ENCODE results near the gene ELFN2.

Gene ELFN2

GRCh38 chr22:37454857-37455686 is 27.8 kb upstream of the ELFN2 start:
- TF ChIP-seq POLR2AphosphoS5 (IDR thresholded peaks at IDR 0.05; ENCODE audit: low read depth, low read length), result no peak

- no peak for TF ChIP-seq FOXP2 (optimal IDR thresholded peaks at IDR 0.05; ENCODE audit: borderline replicate concordance, extremely low read depth, extremely low read length, insufficient read depth)
- no peak for TF ChIP-seq POLR2AphosphoS5 (IDR thresholded peaks at IDR 0.05; ENCODE audit: low read depth, low read length)
- TF ChIP-seq REST (IDR thresholded peaks at IDR 0.05; ENCODE audit: insufficient read depth in 1 of 2, low read depth in 2 of 2, low read length in 2 of 2), result no peak
- TF ChIP-seq SIN3A (IDR thresholded peaks at IDR 0.05; ENCODE audit: borderline replicate concordance, insufficient read depth, low read length), result no peak
- TF ChIP-seq TAF1 (IDR thresholded peaks at IDR 0.05; ENCODE audit: borderline replicate concordance, insufficient read depth, low read length), result no peak
These were observed 26.4 kb upstream of the ELFN2 start for GRCh38 chr22:37453696-37454095.

- no peak for TF ChIP-seq POLR2AphosphoS5 (IDR thresholded peaks at IDR 0.05; ENCODE audit: low read depth, low read length)
These were observed 23.9 kb upstream of the ELFN2 start for GRCh38 chr22:37451218-37451617.

GRCh38 chr22:37449331-37450001 is 22.2 kb upstream of the ELFN2 start:
- TF ChIP-seq POLR2AphosphoS5 (IDR thresholded peaks at IDR 0.05; ENCODE audit: low read depth, low read length) (no peak), FOXP2 (optimal IDR thresholded peaks at IDR 0.05; ENCODE audit: borderline replicate concordance, extremely low read depth, extremely low read length, insufficient read depth) (no peak), SIN3A (IDR thresholded peaks at IDR 0.05; ENCODE audit: borderline replicate concordance, insufficient read depth, low read length) (no peak), TAF1 (IDR thresholded peaks at IDR 0.05; ENCODE audit: borderline replicate concordance, insufficient read depth, low read length) (no peak), REST (IDR thresholded peaks at IDR 0.05; ENCODE audit: insufficient read depth in 1 of 2, low read depth in 2 of 2, low read length in 2 of 2) (no peak)

- TF ChIP-seq POLR2AphosphoS5 (IDR thresholded peaks at IDR 0.05; ENCODE audit: low read depth, low read length), result no peak
- no peak for TF ChIP-seq REST (IDR thresholded peaks at IDR 0.05; ENCODE audit: insufficient read depth in 1 of 2, low read depth in 2 of 2, low read length in 2 of 2)
- no peak for TF ChIP-seq FOXP2 (optimal IDR thresholded peaks at IDR 0.05; ENCODE audit: borderline replicate concordance, extremely low read depth, extremely low read length, insufficient read depth)
- no peak for TF ChIP-seq TAF1 (IDR thresholded peaks at IDR 0.05; ENCODE audit: borderline replicate concordance, insufficient read depth, low read length)
- TF ChIP-seq SIN3A (IDR thresholded peaks at IDR 0.05; ENCODE audit: borderline replicate concordance, insufficient read depth, low read length), result no peak
These were observed 21.3 kb upstream of the ELFN2 start for GRCh38 chr22:37448516-37449127.

GRCh38 chr22:37445501-37445900 is 18.2 kb upstream of the ELFN2 start:
- TF ChIP-seq REST (IDR thresholded peaks at IDR 0.05; ENCODE audit: insufficient read depth in 1 of 2, low read depth in 2 of 2, low read length in 2 of 2) (no peak), POLR2AphosphoS5 (IDR thresholded peaks at IDR 0.05; ENCODE audit: low read depth, low read length) (no peak), SIN3A (IDR thresholded peaks at IDR 0.05; ENCODE audit: borderline replicate concordance, insufficient read depth, low read length) (no peak), FOXP2 (optimal IDR thresholded peaks at IDR 0.05; ENCODE audit: borderline replicate concordance, extremely low read depth, extremely low read length, insufficient read depth) (no peak), TAF1 (IDR thresholded peaks at IDR 0.05; ENCODE audit: borderline replicate concordance, insufficient read depth, low read length) (no peak)

Measured in PFSK-1 (cell line).